GM23338 (cell line): ENCODE results near the gene CLDN19. TPM values are rescaled to one million over a fixed set of nuclear protein-coding genes. Genes with fewer than 3 reads are reported as not detected.

Source experiments
- ATAC-seq: fragments of 200-7000 bp; cut with Tn5 transposase; 3 replicates; pipeline ENCODE4 v1.9.1; 2020
- DNase-seq: peaks from one replicate; pipeline ENCODE4 v3.0.0-alpha.2; 2015; ENCODE audit warnings: low spot score
- H2AFZ ChIP-seq: fragments of 200-600 bp; sonication (generic); 2 replicates; pipeline ENCODE4 v1.8.0; 2016; ENCODE audit warnings: antibody characterized with exemption, mild to moderate bottlenecking, moderate library complexity
- H3F3A ChIP-seq: fragments of 200-600 bp; sonication (generic); replicated peaks from 2 replicates; pipeline ENCODE4 v1.8.0; 2017; ENCODE audit warnings: antibody characterized with exemption, mixed run types, low read depth
- H3K27ac ChIP-seq: fragments of 200-600 bp; sonication (generic); 2 replicates; pipeline ENCODE4 v1.6.1; 2016; ENCODE audit warnings: low read depth
- H3K27me3 ChIP-seq: fragments of 200-600 bp; sonication (generic); 2 replicates; pipeline ENCODE4 v1.8.0; 2016; ENCODE audit warnings: mild to moderate bottlenecking, mixed run types, moderate library complexity; ENCODE audit not compliant: insufficient read depth
- H3K36me3 ChIP-seq: fragments of 200-600 bp; sonication (generic); 2 replicates; pipeline ENCODE4 v1.8.0; 2016; ENCODE audit warnings: mild to moderate bottlenecking; ENCODE audit not compliant: insufficient read depth
- H3K4me1 ChIP-seq: fragments of 200-600 bp; sonication (generic); 2 replicates; pipeline ENCODE4 v1.8.0; 2016; ENCODE audit warnings: mild to moderate bottlenecking, moderate library complexity; ENCODE audit not compliant: insufficient read depth
- H3K4me2 ChIP-seq: fragments of 200-600 bp; sonication (generic); 2 replicates; pipeline ENCODE4 v1.7.1; 2017; ENCODE audit warnings: mixed run types
- H3K4me3 ChIP-seq: fragments of 200-600 bp; sonication (generic); 2 replicates; pipeline ENCODE4 v1.6.1; 2016; ENCODE audit warnings: mixed run types
- H3K79me2 ChIP-seq: fragments of 200-600 bp; sonication (generic); replicated peaks from 2 replicates; pipeline ENCODE4 v1.8.0; 2017; ENCODE audit warnings: mild to moderate bottlenecking; ENCODE audit not compliant: insufficient read depth
- H3K9me2 ChIP-seq: fragments of 200-600 bp; sonication (generic); 2 replicates; pipeline ENCODE4 v1.8.0; 2017; ENCODE audit not compliant: insufficient read depth
- H4K20me1 ChIP-seq: fragments of 200-600 bp; sonication (generic); replicated peaks from 2 replicates; pipeline ENCODE4 v1.8.0; 2017; ENCODE audit warnings: mild to moderate bottlenecking; ENCODE audit not compliant: insufficient read depth
- H3K27ac Mint-ChIP-seq: 2 replicates; pipeline ENCODE4 v1.8.0; 2020; ENCODE audit warnings: inconsistent platforms, mild to moderate bottlenecking, moderate library complexity, mixed read lengths
- H3K27me3 Mint-ChIP-seq: 3 replicates; pipeline ENCODE4 v1.8.0; 2022; ENCODE audit warnings: low read depth, mild to moderate bottlenecking, moderate library complexity, mixed read lengths, inconsistent platforms; ENCODE audit not compliant: insufficient read depth, poor library complexity
- H3K36me3 Mint-ChIP-seq: 3 replicates; pipeline ENCODE4 v1.8.0; 2021; ENCODE audit warnings: low read depth, mild to moderate bottlenecking, inconsistent platforms, moderate library complexity, mixed read lengths
- H3K4me1 Mint-ChIP-seq: 3 replicates; pipeline ENCODE4 v1.8.0; 2020; ENCODE audit warnings: mild to moderate bottlenecking, inconsistent platforms, mixed read lengths
- H3K4me3 Mint-ChIP-seq: 3 replicates; pipeline ENCODE4 v1.8.0; 2021; ENCODE audit warnings: moderate library complexity, mild to moderate bottlenecking, inconsistent platforms, mixed read lengths
- H3K9me3 Mint-ChIP-seq: 3 replicates; pipeline ENCODE4 v1.8.0; 2020; ENCODE audit warnings: moderate library complexity, mild to moderate bottlenecking, inconsistent platforms, mixed read lengths
- CREB1 ChIP-seq: fragments of 250-450 bp; sonication (Bioruptor Pico); IDR thresholded peaks from 2 replicates; pipeline ENCODE4 v1.5.0; 2020; ENCODE audit warnings: low read depth, mild to moderate bottlenecking, moderate library complexity
- EZH2 ChIP-seq: fragments of 200-600 bp; sonication (generic); IDR thresholded peaks from one replicate; pipeline ENCODE4 v1.8.0; 2017; ENCODE audit warnings: antibody characterized with exemption, mild to moderate bottlenecking, low read depth; ENCODE audit not compliant: unreplicated experiment
- EZH2phosphoT487 ChIP-seq: fragments of 200-600 bp; sonication (generic); IDR thresholded peaks from one replicate; pipeline ENCODE4 v1.8.1; 2018; ENCODE audit warnings: antibody characterized with exemption; ENCODE audit not compliant: unreplicated experiment
- JUNB ChIP-seq: IDR thresholded peaks from one replicate; pipeline ENCODE4 v1.6.1; 2016; ENCODE audit warnings: antibody characterized with exemption; ENCODE audit not compliant: unreplicated experiment
- NANOG ChIP-seq: IDR thresholded peaks from 2 replicates; pipeline ENCODE4 v1.6.1; 2016; ENCODE audit warnings: antibody characterized with exemption, borderline replicate concordance
- STAT1 ChIP-seq: IDR thresholded peaks from one replicate; pipeline ENCODE4 v1.6.1; 2016; ENCODE audit warnings: antibody characterized with exemption; ENCODE audit not compliant: unreplicated experiment
- ZNF114 ChIP-seq: fragments of 250-450 bp; sonication (Bioruptor Pico); IDR thresholded peaks from 2 replicates; pipeline ENCODE4 v1.5.0; 2020; ENCODE audit warnings: mild to moderate bottlenecking, moderate library complexity
- ZNF331 ChIP-seq: fragments of 250-450 bp; sonication (Bioruptor Pico); IDR thresholded peaks from 2 replicates; pipeline ENCODE4 v1.5.0; 2020; ENCODE audit warnings: low read depth, mild to moderate bottlenecking, moderate library complexity
- polyA plus RNA-seq: library from polyadenylated mRNA; unstranded; fragments of >200 nt; fragmentation: Nextera tagmentation; extraction: Ambion mirVana; gene quantifications from 2 replicates; pipeline ENCODE4 v1.2.1, GENCODE V29; 2016
- total RNA-seq: library from RNA; depleted of rRNA; stranded (reverse); fragments of >200 nt; shearing (Covaris generic); gene quantifications from 2 replicates; pipeline ENCODE4 v1.2.3, GENCODE V29; 2014
- TF ChIP-seq, protein P1 (sequence below), 2 experiments: fragments of 200-600 bp in 1 of 2; sonication (generic) in 1 of 2; conservative IDR thresholded peaks; 2 replicates each; pipeline versions ENCODE4 v1.5.1 to v1.6.1; 2016 to 2017; ENCODE audit warnings: antibody characterized with exemption in 2 of 2, low read depth in 2 of 2, mild to moderate bottlenecking in 2 of 2, moderate library complexity in 1 of 2
- TF ChIP-seq, protein P2 (sequence below): IDR thresholded peaks from one replicate; pipeline ENCODE4 v1.6.1; 2018; ENCODE audit warnings: antibody characterized with exemption; ENCODE audit not compliant: unreplicated experiment
- TF ChIP-seq, protein P3 (sequence below): IDR thresholded peaks from 2 replicates; pipeline ENCODE4 v1.6.1; 2016; ENCODE audit warnings: antibody characterized with exemption

Gene CLDN19
- total and polyA plus RNA-seq, 2 experiments from 2014 or later, result 2.6 to 12.8 TPM

DNA sequence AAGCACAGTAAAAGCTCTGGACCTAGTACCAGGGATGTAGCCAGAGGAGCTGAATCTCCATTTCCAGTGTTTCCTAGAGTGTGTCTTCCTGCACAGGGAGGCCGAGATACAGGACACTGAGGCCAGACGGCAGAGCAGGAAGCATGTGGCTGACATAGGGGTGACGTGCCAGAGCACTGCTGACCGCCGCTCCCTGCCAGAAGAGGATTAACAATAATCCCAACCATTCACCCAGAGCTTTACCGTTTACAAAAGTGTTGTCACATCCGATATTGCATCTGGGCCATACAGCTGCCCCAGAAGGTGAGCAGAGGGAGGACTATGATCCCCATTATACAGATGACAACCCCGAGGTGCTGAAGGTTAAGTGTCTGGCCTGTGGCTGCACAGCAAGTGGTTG lies 5.8 kb upstream of the CLDN19 start:
- Histone ChIP-seq H3K27me3 (no peaks in the 10 kb centered on the region), H3F3A (0 out of 2 replicates have a peak, but pooled peaks cover 3% of the 10 kb centered on the region), H4K20me1 (no peaks in the 10 kb centered on the region), H3K9me2 (no peaks in the 10 kb centered on the region), H2AFZ (no peak overlapping the region), H3K79me2 (no peaks in the 10 kb centered on the region), H3K4me1 (peaks cover 12% of the 10 kb centered on the region), H3K36me3 (peaks cover 8% of the 10 kb centered on the region; the same call in 1 of the 2 replicates), H3K4me2 (no peak overlapping the region), H3K27ac (no peak overlapping the region), H3K4me3 (no peak overlapping the region)
- Mint-ChIP-seq H3K27ac (no peak overlapping the region), H3K4me3 (no peak overlapping the region), H3K4me1 (peaks cover 25% of the 10 kb centered on the region), H3K27me3 (peaks cover 24% of the 10 kb centered on the region), H3K36me3 (peaks cover 34% of the 10 kb centered on the region), H3K9me3 (peaks cover 7% of the 10 kb centered on the region; the same call in 2 of the 3 replicates)
- DNase-seq, result no peak
- TF ChIP-seq EZH2phosphoT487, result no peak
- no peak for TF ChIP-seq STAT1
- ATAC-seq, result no peak

DNA sequence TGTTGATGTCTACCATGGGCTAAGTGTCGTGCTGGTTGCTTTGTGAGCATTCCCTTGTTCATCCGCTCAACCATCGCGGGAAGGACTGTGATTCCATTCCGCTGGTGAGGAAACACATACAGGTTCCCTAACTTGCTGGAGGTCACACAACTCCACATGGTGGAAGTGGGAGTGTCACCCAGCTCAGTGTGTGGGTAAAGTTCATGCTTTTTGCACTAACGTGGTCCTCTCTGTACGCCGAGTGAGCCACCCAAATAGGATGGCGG lies 4.0 kb upstream of the CLDN19 start:
- no peak for ATAC-seq
- TF ChIP-seq, protein P1, sequence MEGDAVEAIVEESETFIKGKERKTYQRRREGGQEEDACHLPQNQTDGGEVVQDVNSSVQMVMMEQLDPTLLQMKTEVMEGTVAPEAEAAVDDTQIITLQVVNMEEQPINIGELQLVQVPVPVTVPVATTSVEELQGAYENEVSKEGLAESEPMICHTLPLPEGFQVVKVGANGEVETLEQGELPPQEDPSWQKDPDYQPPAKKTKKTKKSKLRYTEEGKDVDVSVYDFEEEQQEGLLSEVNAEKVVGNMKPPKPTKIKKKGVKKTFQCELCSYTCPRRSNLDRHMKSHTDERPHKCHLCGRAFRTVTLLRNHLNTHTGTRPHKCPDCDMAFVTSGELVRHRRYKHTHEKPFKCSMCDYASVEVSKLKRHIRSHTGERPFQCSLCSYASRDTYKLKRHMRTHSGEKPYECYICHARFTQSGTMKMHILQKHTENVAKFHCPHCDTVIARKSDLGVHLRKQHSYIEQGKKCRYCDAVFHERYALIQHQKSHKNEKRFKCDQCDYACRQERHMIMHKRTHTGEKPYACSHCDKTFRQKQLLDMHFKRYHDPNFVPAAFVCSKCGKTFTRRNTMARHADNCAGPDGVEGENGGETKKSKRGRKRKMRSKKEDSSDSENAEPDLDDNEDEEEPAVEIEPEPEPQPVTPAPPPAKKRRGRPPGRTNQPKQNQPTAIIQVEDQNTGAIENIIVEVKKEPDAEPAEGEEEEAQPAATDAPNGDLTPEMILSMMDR (conservative IDR thresholded peaks at IDR 0.05; ENCODE audit: low read depth in 2 of 2), result no peak
- TF ChIP-seq EZH2phosphoT487, result no peak
- no peak for TF ChIP-seq CREB1
- no peak for TF ChIP-seq ZNF331 (CRISPR knock-in tag)
- TF ChIP-seq, protein P2, sequence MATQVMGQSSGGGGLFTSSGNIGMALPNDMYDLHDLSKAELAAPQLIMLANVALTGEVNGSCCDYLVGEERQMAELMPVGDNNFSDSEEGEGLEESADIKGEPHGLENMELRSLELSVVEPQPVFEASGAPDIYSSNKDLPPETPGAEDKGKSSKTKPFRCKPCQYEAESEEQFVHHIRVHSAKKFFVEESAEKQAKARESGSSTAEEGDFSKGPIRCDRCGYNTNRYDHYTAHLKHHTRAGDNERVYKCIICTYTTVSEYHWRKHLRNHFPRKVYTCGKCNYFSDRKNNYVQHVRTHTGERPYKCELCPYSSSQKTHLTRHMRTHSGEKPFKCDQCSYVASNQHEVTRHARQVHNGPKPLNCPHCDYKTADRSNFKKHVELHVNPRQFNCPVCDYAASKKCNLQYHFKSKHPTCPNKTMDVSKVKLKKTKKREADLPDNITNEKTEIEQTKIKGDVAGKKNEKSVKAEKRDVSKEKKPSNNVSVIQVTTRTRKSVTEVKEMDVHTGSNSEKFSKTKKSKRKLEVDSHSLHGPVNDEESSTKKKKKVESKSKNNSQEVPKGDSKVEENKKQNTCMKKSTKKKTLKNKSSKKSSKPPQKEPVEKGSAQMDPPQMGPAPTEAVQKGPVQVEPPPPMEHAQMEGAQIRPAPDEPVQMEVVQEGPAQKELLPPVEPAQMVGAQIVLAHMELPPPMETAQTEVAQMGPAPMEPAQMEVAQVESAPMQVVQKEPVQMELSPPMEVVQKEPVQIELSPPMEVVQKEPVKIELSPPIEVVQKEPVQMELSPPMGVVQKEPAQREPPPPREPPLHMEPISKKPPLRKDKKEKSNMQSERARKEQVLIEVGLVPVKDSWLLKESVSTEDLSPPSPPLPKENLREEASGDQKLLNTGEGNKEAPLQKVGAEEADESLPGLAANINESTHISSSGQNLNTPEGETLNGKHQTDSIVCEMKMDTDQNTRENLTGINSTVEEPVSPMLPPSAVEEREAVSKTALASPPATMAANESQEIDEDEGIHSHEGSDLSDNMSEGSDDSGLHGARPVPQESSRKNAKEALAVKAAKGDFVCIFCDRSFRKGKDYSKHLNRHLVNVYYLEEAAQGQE, result no peak
- no peak for TF ChIP-seq JUNB
- TF ChIP-seq NANOG, result no peak
- TF ChIP-seq ZNF114 (CRISPR knock-in tag), result no peak
- TF ChIP-seq EZH2, result no peak
- TF ChIP-seq, protein P3, sequence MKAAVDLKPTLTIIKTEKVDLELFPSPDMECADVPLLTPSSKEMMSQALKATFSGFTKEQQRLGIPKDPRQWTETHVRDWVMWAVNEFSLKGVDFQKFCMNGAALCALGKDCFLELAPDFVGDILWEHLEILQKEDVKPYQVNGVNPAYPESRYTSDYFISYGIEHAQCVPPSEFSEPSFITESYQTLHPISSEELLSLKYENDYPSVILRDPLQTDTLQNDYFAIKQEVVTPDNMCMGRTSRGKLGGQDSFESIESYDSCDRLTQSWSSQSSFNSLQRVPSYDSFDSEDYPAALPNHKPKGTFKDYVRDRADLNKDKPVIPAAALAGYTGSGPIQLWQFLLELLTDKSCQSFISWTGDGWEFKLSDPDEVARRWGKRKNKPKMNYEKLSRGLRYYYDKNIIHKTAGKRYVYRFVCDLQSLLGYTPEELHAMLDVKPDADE, result no peak

More for the DNA sequence above, 4.0 kb upstream of the CLDN19 start:
- no peak overlapping the region for H3K4me3 ChIP-seq
- no peak overlapping the region for H3K4me3 Mint-ChIP-seq
- peaks cover 20% of the 10 kb centered on the region for H3K27me3 Mint-ChIP-seq
- H4K20me1 ChIP-seq, result no peaks in the 10 kb centered on the region
- no peak overlapping the region for H3K27ac Mint-ChIP-seq
- H3K9me3 Mint-ChIP-seq, result no peaks in the 10 kb centered on the region; the same call in 1 of the 3 replicates
- DNase-seq, result no peak
- peaks cover 20% of the 10 kb centered on the region for H3K36me3 Mint-ChIP-seq
- no peak overlapping the region for H3K4me2 ChIP-seq
- no peaks in the 10 kb centered on the region for H3K79me2 ChIP-seq
- H3K4me1 Mint-ChIP-seq, result peaks cover 40% of the 10 kb centered on the region
- H3K36me3 ChIP-seq, result no peaks in the 10 kb centered on the region
- H3K9me2 ChIP-seq, result no peaks in the 10 kb centered on the region
- H3K27ac ChIP-seq, result no peak overlapping the region
- H3F3A ChIP-seq, result 0 out of 2 replicates have a peak, but pooled peaks cover 3% of the 10 kb centered on the region
- no peak overlapping the region for H2AFZ ChIP-seq
- no peaks in the 10 kb centered on the region for H3K27me3 ChIP-seq
- H3K4me1 ChIP-seq, result peaks cover 22% of the 10 kb centered on the region
